DOHH2 (cell line): ENCODE measurements around the gene NUP62.

Source experiments
- EZH2phosphoT487 ChIP-seq: fragments of 200-600 bp; sonication (generic); IDR thresholded peaks from 2 replicates; pipeline ENCODE4 v1.6.1; 2017; ENCODE audit warnings: borderline replicate concordance, mild to moderate bottlenecking, antibody characterized with exemption, low read length, moderate library complexity, mixed read lengths
- TF ChIP-seq, protein P1 (sequence below): fragments of 200-600 bp; sonication (generic); IDR thresholded peaks from one replicate; pipeline ENCODE4 v1.5.1; 2014; ENCODE audit warnings: antibody characterized with exemption, mild to moderate bottlenecking, low read depth, low read length; ENCODE audit not compliant: poor library complexity, severe bottlenecking

DNA sequence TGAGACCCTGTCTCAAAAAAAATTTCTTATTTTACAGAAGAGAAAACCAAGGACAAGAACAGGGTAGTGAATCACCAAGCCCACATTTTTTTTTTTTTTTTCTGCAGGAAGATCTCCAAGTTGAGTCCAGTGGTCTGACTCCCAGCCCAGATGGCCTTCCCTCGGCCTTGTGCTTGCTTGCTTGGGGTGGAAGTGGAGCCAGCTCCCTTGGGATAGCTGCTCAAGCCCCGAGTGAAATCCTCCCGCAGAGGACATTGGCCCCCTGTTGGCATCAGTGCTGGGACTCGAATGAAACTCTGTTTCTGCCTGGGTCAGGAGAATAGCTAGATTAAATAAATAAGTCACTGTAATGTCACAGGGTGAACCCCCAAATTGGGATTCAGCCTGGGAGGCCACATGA is 9.4 kb upstream of the NUP62 start:
- TF ChIP-seq, protein P1, sequence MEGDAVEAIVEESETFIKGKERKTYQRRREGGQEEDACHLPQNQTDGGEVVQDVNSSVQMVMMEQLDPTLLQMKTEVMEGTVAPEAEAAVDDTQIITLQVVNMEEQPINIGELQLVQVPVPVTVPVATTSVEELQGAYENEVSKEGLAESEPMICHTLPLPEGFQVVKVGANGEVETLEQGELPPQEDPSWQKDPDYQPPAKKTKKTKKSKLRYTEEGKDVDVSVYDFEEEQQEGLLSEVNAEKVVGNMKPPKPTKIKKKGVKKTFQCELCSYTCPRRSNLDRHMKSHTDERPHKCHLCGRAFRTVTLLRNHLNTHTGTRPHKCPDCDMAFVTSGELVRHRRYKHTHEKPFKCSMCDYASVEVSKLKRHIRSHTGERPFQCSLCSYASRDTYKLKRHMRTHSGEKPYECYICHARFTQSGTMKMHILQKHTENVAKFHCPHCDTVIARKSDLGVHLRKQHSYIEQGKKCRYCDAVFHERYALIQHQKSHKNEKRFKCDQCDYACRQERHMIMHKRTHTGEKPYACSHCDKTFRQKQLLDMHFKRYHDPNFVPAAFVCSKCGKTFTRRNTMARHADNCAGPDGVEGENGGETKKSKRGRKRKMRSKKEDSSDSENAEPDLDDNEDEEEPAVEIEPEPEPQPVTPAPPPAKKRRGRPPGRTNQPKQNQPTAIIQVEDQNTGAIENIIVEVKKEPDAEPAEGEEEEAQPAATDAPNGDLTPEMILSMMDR = no peak
- TF ChIP-seq EZH2phosphoT487 = no peak
